GM12878 (cell line): ENCODE results near the gene CACNB3. TPM values are rescaled to one million over a fixed set of nuclear protein-coding genes. Genes with fewer than 3 reads are reported as not detected.

Experiments
- ATAC-seq: fragments of 200-7000 bp; cut with Tn5 transposase; 3 replicates; pipeline ENCODE4 v1.9.1; 2020; ENCODE audit warnings: mild to moderate bottlenecking, moderate library complexity
- BruUV-seq: library from RNA; stranded (reverse); fragments of 400-500 nt; replicated peaks from 2 replicates; lab custom pipeline; 2021; lab: Mats Ljungman, UMichigan
- CTCF ChIA-PET: fragments of 300-600 bp; sonication (Branson Sonifier 250); formaldehyde crosslinking; extraction: SDS; loops from one replicate; lab custom pipeline; 2021; ENCODE audit warnings: inconsistent platforms; lab: Yijun Ruan, JAX
- POLR2A ChIA-PET: fragments of 350-600 bp; formaldehyde crosslinking; extraction: SDS; loops from one replicate; lab custom pipeline; 2021; ENCODE audit warnings: inconsistent platforms; lab: Charles Lee
- RAD21 ChIA-PET: fragments of 300-600 bp; sonication (Branson Sonifier 250); formaldehyde crosslinking; loops from one replicate; lab custom pipeline; 2023; ENCODE audit warnings: antibody characterized with exemption; ENCODE audit not compliant: unreplicated experiment; lab: Charles Lee
- SMC1A ChIA-PET: fragments of 300-600 bp; sonication (Branson Sonifier 250); formaldehyde crosslinking; loops from one replicate; lab custom pipeline; 2023; ENCODE audit not compliant: unreplicated experiment, uncharacterized antibody; lab: Charles Lee
- DNase-seq: peaks from one replicate; pipeline ENCODE4 v3.0.0-alpha.2; 2011; ENCODE audit warnings: low read depth, low spot score
- FAIRE-seq: peaks from 3 replicates; lab custom pipeline; 2011; peaks lifted over from hg19 to GRCh38; lab: Jason Lieb, UNC
- H2AFZ ChIP-seq: 2 replicates; pipeline ENCODE4 v1.6.0; 2011; ENCODE audit warnings: low read depth, low read length, control low read depth; ENCODE audit not compliant: control insufficient read depth
- H3K27ac ChIP-seq: 2 replicates; pipeline ENCODE4 v1.5.1; 2011; ENCODE audit warnings: control low read depth; ENCODE audit not compliant: control insufficient read depth, insufficient read depth
- H3K27me3 ChIP-seq, 2 experiments: replicated peaks in 1 of 2; 2 replicates each; pipeline versions ENCODE4 v1.6.0 to v1.6.1; 2011; ENCODE audit warnings: low read length in 1 of 2; ENCODE audit not compliant: control insufficient read depth in 2 of 2, insufficient read depth in 2 of 2
- H3K36me3 ChIP-seq, 2 experiments: 2 replicates each; pipeline ENCODE4 v1.5.1; 2011; ENCODE audit warnings: low read length in 1 of 2; ENCODE audit not compliant: control insufficient read depth in 2 of 2, insufficient read depth in 2 of 2
- H3K4me1 ChIP-seq: 2 replicates; pipeline ENCODE4 v1.6.1; 2011; ENCODE audit warnings: mild to moderate bottlenecking, low read length, moderate library complexity, mixed read lengths; ENCODE audit not compliant: control insufficient read depth, insufficient read depth
- H3K4me2 ChIP-seq: 2 replicates; pipeline ENCODE4 v1.6.0; 2011; ENCODE audit warnings: control low read depth; ENCODE audit not compliant: control insufficient read depth, insufficient read depth
- H3K4me3 ChIP-seq: fragments of 200-600 bp; sonication (generic); 2 replicates; pipeline ENCODE4 v1.5.1; 2016
- H3K79me2 ChIP-seq: 2 replicates; pipeline ENCODE4 v1.6.0; 2011; ENCODE audit warnings: low read length; ENCODE audit not compliant: control insufficient read depth, insufficient read depth
- H3K9ac ChIP-seq: 2 replicates; pipeline ENCODE4 v1.8.0; 2011; ENCODE audit warnings: low read length, control low read depth, mixed read lengths; ENCODE audit not compliant: control insufficient read depth, insufficient read depth
- H3K9me3 ChIP-seq: replicated peaks from 3 replicates; pipeline ENCODE4 v1.5.1; 2011; ENCODE audit warnings: mild to moderate bottlenecking, low read length; ENCODE audit not compliant: control insufficient read depth, insufficient read depth
- H4K20me1 ChIP-seq: 2 replicates; pipeline ENCODE4 v1.6.0; 2011; ENCODE audit not compliant: control insufficient read depth, insufficient read depth
- CUX1 ChIP-seq: IDR thresholded peaks from 2 replicates; pipeline ENCODE4 v1.6.1; 2012; ENCODE audit warnings: improper control_type of control experiment, low read depth, low read length; ENCODE audit not compliant: insufficient replicate concordance
- ETV6 ChIP-seq, 2 experiments: fragments of 450-650 bp in 1 of 2; IDR thresholded peaks in 1 of 2; conservative IDR thresholded peaks in 1 of 2; 2 replicates each; pipeline ENCODE4 v1.6.1; 2014; ENCODE audit warnings: antibody characterized with exemption in 1 of 2, borderline replicate concordance in 1 of 2, low read depth in 1 of 2, mild to moderate bottlenecking in 1 of 2, moderate library complexity in 1 of 2
- HDAC6 ChIP-seq: fragments of 200-600 bp; sonication (generic); IDR thresholded peaks from one replicate; pipeline ENCODE4 v1.8.0; 2017; ENCODE audit warnings: antibody characterized with exemption; ENCODE audit not compliant: unreplicated experiment
- IRF4 ChIP-seq: IDR thresholded peaks from 2 replicates; pipeline ENCODE4 v1.6.1; 2011; ENCODE audit warnings: low read depth, low read length
- KLF5 ChIP-seq: fragments of 450-650 bp; IDR thresholded peaks from 2 replicates; pipeline ENCODE4 v1.6.1; 2014; ENCODE audit warnings: mild to moderate bottlenecking; ENCODE audit not compliant: partially characterized antibody
- RELA ChIP-seq: fragments of 450-650 bp; IDR thresholded peaks from 2 replicates; pipeline ENCODE4 v1.8.0; 2014; ENCODE audit warnings: borderline replicate concordance; ENCODE audit not compliant: partially characterized antibody
- ZNF622 ChIP-seq: fragments of 450-650 bp; IDR thresholded peaks from 2 replicates; pipeline ENCODE4 v1.6.1; 2017; ENCODE audit warnings: mild to moderate bottlenecking, inconsistent platforms
- WGBS: methylation state at CpG from one replicate; pipeline ENCODE4 v1.1.6; 2016; ENCODE audit warnings: low lambda C conversion rate; ENCODE audit not compliant: insufficient replicate concordance, insufficient coverage; ENCODE audit errors: missing lambda C conversion rate; 5-methylcytosine and 5-hydroxymethylcytosine counted together
- in situ Hi-C: fragments of 300-500 bp; cut with MboI; formaldehyde crosslinking; loops from 9 replicates; pipeline ENCODE4 v1.14.3; 2018; ENCODE audit warnings: mixed read lengths
- intact Hi-C: fragments of 100-400 bp; cut with micrococcal nuclease; formaldehyde crosslinking; loops from one replicate; pipeline ENCODE4 v1.14.2; 2022; ENCODE audit not compliant: unreplicated experiment
- polyA plus RNA-seq, 11 experiments: library from polyadenylated mRNA; depleted of rRNA in 4 of 11; unstranded in 6 of 11; stranded (reverse) in 5 of 11; fragments of >200 nt; fragmentation: Nextera tagmentation in 4 of 11; fragmentation: Illumina TruSeq in 1 of 11; extraction: Ambion mirVana in 4 of 11; extraction: Trizol in 1 of 11; gene quantifications; 1 replicate in 1 of 11; 2 replicates in 10 of 11; pipeline versions ENCODE4 v1.2.1 to v1.2.3, GENCODE V29; 2011 to 2016; ENCODE audit warnings: inconsistent platforms in 2 of 11, missing spikeins in 2 of 11, low read depth in 1 of 11
- total RNA-seq, 4 experiments: library from RNA; depleted of rRNA in 3 of 4; stranded (reverse); fragments of >200 nt in 3 of 4; fragmentation: Illumina TruSeq in 1 of 4; extraction: Trizol in 1 of 4; gene quantifications; 2 replicates each; pipeline versions ENCODE4 v1.2.1 to v1.2.3, GENCODE V29; 2013 to 2021

CACNB3 gene
- total and polyA plus RNA-seq, 10 of the 15 experiments (the other 5 are each of a cell fraction or from before 2014, with no cell fraction given), result 0.78 to 5.0 (median 1.7) TPM

GRCh38 chr12:48800971-48801370 lies 17.3 kb upstream of the CACNB3 start:
- Histone ChIP-seq H2AFZ (no peak overlapping the region), H3K9me3 (no peaks in the 10 kb centered on the region), H3K27ac (no peak overlapping the region), H3K4me3 (no peak overlapping the region), H3K36me3 (no peaks in the 10 kb centered on the region), H3K79me2 (no peaks in the 10 kb centered on the region), H4K20me1 (no peaks in the 10 kb centered on the region), H3K4me1 (no peaks in the 10 kb centered on the region), H3K4me2 (no peak overlapping the region), H3K9ac (no peak overlapping the region), H3K27me3 (no peaks in the 10 kb centered on the region; a peak in 1 of 4 replicates)
- SMC1A ChIA-PET, result interaction anchor here (1.0 kb wide), 1 partner anchor 9 kb away, joined by 3 read pairs; no protein-coding TSS in a partner anchor
- FAIRE-seq (no peak), DNase-seq (no peak), ATAC-seq (no peak)
- CTCF ChIA-PET, result interaction anchor here (1.0 to 12.2 kb wide), 3 partner anchors 14 to 47 kb away, joined by 3 to 405 read pairs (median 3); no protein-coding TSS in a partner anchor
- intact Hi-C loops, result no loop called here
- TF ChIP-seq ZNF622, result no peak
- TF ChIP-seq ETV6 (conservative IDR thresholded peaks at IDR 0.05 in 1 of 2, IDR thresholded peaks at IDR 0.05 in 1 of 2; ENCODE audit: borderline replicate concordance in 1 of 2, low read depth in 1 of 2), result no peak
- no peak for TF ChIP-seq IRF4
- TF ChIP-seq KLF5, result no peak
- no peak for TF ChIP-seq RELA
- no peak for TF ChIP-seq HDAC6
- no peak for TF ChIP-seq CUX1
- WGBS, result 49% methylated on average over 14 of the region's 14 CpGs
- POLR2A ChIA-PET, result no interaction called here
- RAD21 ChIA-PET, result no interaction called here
- in situ Hi-C loops, result no loop called here
- BruUV-seq, result no TSS peak
